Adipocyte (in vitro differentiated cells): ENCODE data around the gene BARHL2.

Source experiments
- DNase-seq: peaks from one replicate; pipeline ENCODE4 v3.0.0-alpha.2; 2015; ENCODE audit warnings: low read depth
- H3K27me3 ChIP-seq: replicated peaks from 2 replicates; pipeline ENCODE4 v1.7.0; 2013; ENCODE audit warnings: mild to moderate bottlenecking, low read length, moderate library complexity; ENCODE audit not compliant: control insufficient read depth, insufficient read depth
- H3K36me3 ChIP-seq: 2 replicates; pipeline ENCODE4 v1.7.0; 2013; ENCODE audit warnings: low read length, mild to moderate bottlenecking, moderate library complexity; ENCODE audit not compliant: control insufficient read depth, insufficient read depth, severe bottlenecking
- H3K4me1 ChIP-seq: 2 replicates; pipeline ENCODE4 v1.7.0; 2013; ENCODE audit warnings: mild to moderate bottlenecking, low read length, moderate library complexity; ENCODE audit not compliant: control insufficient read depth, insufficient read depth
- H3K4me3 ChIP-seq: 2 replicates; pipeline ENCODE4 v1.7.0; 2013; ENCODE audit warnings: mild to moderate bottlenecking, low read length, moderate library complexity
- H3K9ac ChIP-seq: 2 replicates; pipeline ENCODE4 v1.7.0; 2013; ENCODE audit warnings: mild to moderate bottlenecking, low read length, moderate library complexity
- H3K9me3 ChIP-seq: 2 replicates; pipeline ENCODE4 v1.7.0; 2013; ENCODE audit warnings: mild to moderate bottlenecking, low read length, moderate library complexity; ENCODE audit not compliant: control insufficient read depth

Gene BARHL2

GRCh38 chr1:90723590-90724108, 6.5 kb upstream of the BARHL2 start:
- peaks cover 10% of the 10 kb centered on the region for H3K9me3 ChIP-seq
- H3K4me3 ChIP-seq = peak overlapping the region; percentile 71
- peaks cover 22% of the 10 kb centered on the region for H3K4me1 ChIP-seq
- DNase-seq = no peak
- H3K9ac ChIP-seq = no peak overlapping the region
- H3K27me3 ChIP-seq = peaks cover 89% of the 10 kb centered on the region
- no peaks in the 10 kb centered on the region for H3K36me3 ChIP-seq

- Histone ChIP-seq H3K4me3 (peak overlapping the region; percentile 71), H3K9me3 (peaks cover 10% of the 10 kb centered on the region), H3K4me1 (peaks cover 28% of the 10 kb centered on the region), H3K9ac (no peak overlapping the region), H3K27me3 (peaks cover 89% of the 10 kb centered on the region), H3K36me3 (no peaks in the 10 kb centered on the region)
- DNase-seq = no peak
Observed at GRCh38 chr1:90722874-90723589, 5.9 kb upstream of the BARHL2 start.

GRCh38 chr1:90721210-90722194, 4.4 kb upstream of the BARHL2 start:
- peaks cover 28% of the 10 kb centered on the region for H3K4me1 ChIP-seq
- no peak overlapping the region for H3K9ac ChIP-seq
- peaks cover 82% of the 10 kb centered on the region for H3K27me3 ChIP-seq
- H3K36me3 ChIP-seq = no peaks in the 10 kb centered on the region
- no peak overlapping the region for H3K4me3 ChIP-seq
- peaks cover 6% of the 10 kb centered on the region for H3K9me3 ChIP-seq
- peak; percentile 83 for DNase-seq

GRCh38 chr1:90720145-90720636, 3.1 kb upstream of the BARHL2 start:
- H3K9me3 ChIP-seq = peaks cover 6% of the 10 kb centered on the region
- H3K4me1 ChIP-seq = peaks cover 17% of the 10 kb centered on the region
- H3K4me3 ChIP-seq = no peak overlapping the region
- no peaks in the 10 kb centered on the region for H3K36me3 ChIP-seq
- peaks cover 82% of the 10 kb centered on the region for H3K27me3 ChIP-seq
- no peak overlapping the region for H3K9ac ChIP-seq
- DNase-seq = no peak

- no peak for DNase-seq
- H3K4me3 ChIP-seq = no peak overlapping the region
Observed at GRCh38 chr1:90719330-90720144, 2.4 kb upstream of the BARHL2 start.

GRCh38 chr1:90718411-90719329, 1.6 kb upstream of the BARHL2 start:
- Histone ChIP-seq H3K36me3 (no peaks in the 10 kb centered on the region), H3K9ac (no peak overlapping the region), H3K9me3 (peaks cover 6% of the 10 kb centered on the region), H3K4me1 (peaks cover 8% of the 10 kb centered on the region), H3K4me3 (peak overlapping the region; percentile 73), H3K27me3 (peaks cover 83% of the 10 kb centered on the region)
- DNase-seq = peak; percentile 17

More at GRCh38 chr1:90719330-90720144, 2.4 kb upstream of the BARHL2 start:
- Histone ChIP-seq H3K36me3 (no peaks in the 10 kb centered on the region), H3K4me1 (peaks cover 11% of the 10 kb centered on the region), H3K9me3 (peaks cover 6% of the 10 kb centered on the region), H3K27me3 (peaks cover 82% of the 10 kb centered on the region), H3K9ac (no peak overlapping the region)

- peaks cover 8% of the 10 kb centered on the region for H3K4me1 ChIP-seq
- H3K9ac ChIP-seq = no peak overlapping the region
- peaks cover 6% of the 10 kb centered on the region for H3K9me3 ChIP-seq
- DNase-seq = no peak
- peaks cover 83% of the 10 kb centered on the region for H3K27me3 ChIP-seq
- H3K4me3 ChIP-seq = peak overlapping the region; percentile 73
- H3K36me3 ChIP-seq = no peaks in the 10 kb centered on the region
Observed at GRCh38 chr1:90717665-90718410, 736 bp upstream of the BARHL2 start.

GRCh38 chr1:90717356-90717664, 208 bp upstream of the BARHL2 start:
- Histone ChIP-seq H3K9me3 (peaks cover 6% of the 10 kb centered on the region), H3K27me3 (peaks cover 83% of the 10 kb centered on the region), H3K4me3 (peak overlapping the region; percentile 70), H3K36me3 (no peaks in the 10 kb centered on the region), H3K9ac (no peak overlapping the region), H3K4me1 (peaks cover 8% of the 10 kb centered on the region)
- DNase-seq = no peak

GRCh38 chr1:90716243-90716551, 905 bp downstream of the BARHL2 start:
- Histone ChIP-seq H3K4me1 (peaks cover 8% of the 10 kb centered on the region), H3K27me3 (peaks cover 86% of the 10 kb centered on the region), H3K36me3 (no peaks in the 10 kb centered on the region), H3K9ac (no peak overlapping the region), H3K4me3 (no peak overlapping the region), H3K9me3 (peaks cover 6% of the 10 kb centered on the region)
- no peak for DNase-seq
